Bronchial epithelial cell (primary cell): Measurements from ENCODE around the gene GAN. TPM values are rescaled to one million over a fixed set of nuclear protein-coding genes. Genes with fewer than 3 reads are reported as not detected.
A peak's percentile ranks its signal among the peaks of the same experiment; 100 is the strongest.

Experiments used
- DNase-seq: peaks from one replicate; pipeline ENCODE4 v3.0.0-alpha.2; 2010; ENCODE audit warnings: low read depth
- FAIRE-seq: peaks from 2 replicates; lab custom pipeline; 2011; peaks lifted over from hg19 to GRCh38; lab: Jason Lieb, UNC
- H3K27me3 ChIP-seq: 2 replicates; pipeline ENCODE4 v1.5.1; 2011; ENCODE audit warnings: low read length; ENCODE audit not compliant: control insufficient read depth, insufficient read depth
- H3K36me3 ChIP-seq: 2 replicates; pipeline ENCODE4 v1.5.1; 2011; ENCODE audit warnings: low read length; ENCODE audit not compliant: control insufficient read depth, insufficient read depth
- H3K4me3 ChIP-seq: 2 replicates; pipeline ENCODE4 v1.5.1; 2011; ENCODE audit warnings: mild to moderate bottlenecking, low read depth, low read length, control low read depth
- CTCF ChIP-seq: IDR thresholded peaks from 2 replicates; pipeline ENCODE4 v1.5.1; 2011; ENCODE audit warnings: mild to moderate bottlenecking, moderate library complexity, low read length, control low read depth, inconsistent platforms; ENCODE audit not compliant: insufficient read depth, severe bottlenecking
- total RNA-seq: library from RNA; depleted of rRNA; stranded (reverse); fragments of >200 nt; gene quantifications from 2 replicates; pipeline ENCODE4 v1.2.1, GENCODE V29; 2014

GAN gene
- total RNA-seq, 1 donor from 2014 or later, result 13.7 TPM

DNA sequence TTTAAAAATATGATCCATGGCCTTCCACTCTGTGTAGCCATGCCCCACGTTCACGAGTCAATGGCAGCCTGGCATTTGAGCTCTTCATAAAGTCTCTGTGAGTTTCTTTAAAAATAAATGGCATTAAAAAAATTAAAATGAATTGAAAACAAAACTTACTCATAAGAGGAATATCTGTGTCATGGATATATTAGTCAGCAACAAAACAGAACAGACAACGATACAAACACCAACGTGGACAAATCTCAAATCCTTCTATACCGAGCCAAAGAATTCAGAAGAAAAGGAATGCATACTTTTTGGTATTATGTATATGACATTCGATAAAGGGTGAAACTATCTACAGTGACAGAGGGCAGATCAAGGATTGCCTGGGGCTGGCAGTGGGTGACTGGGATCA lies 121.6 kb downstream of the GAN start:
- no peaks in the 10 kb centered on the region for H3K27me3 ChIP-seq
- FAIRE-seq, result no peak
- H3K36me3 ChIP-seq, result no peaks in the 10 kb centered on the region
- no peak for DNase-seq
- H3K4me3 ChIP-seq, result no peak overlapping the region
- TF ChIP-seq CTCF, result no peak

GRCh38 chr16:81437865-81438264 lies 123.1 kb downstream of the GAN start:
- Histone ChIP-seq H3K4me3 (no peak overlapping the region), H3K36me3 (no peaks in the 10 kb centered on the region), H3K27me3 (no peaks in the 10 kb centered on the region)
- no peak for TF ChIP-seq CTCF
- DNase-seq (peak; percentile 34), FAIRE-seq (no peak)

Other genes starting within 250 kb of the GAN start
- gene C16orf46, start 237.7 kb upstream of the GAN start, total RNA-seq, result 0.26 and 0.53 TPM in 2 replicates
- gene GCSH, start 218.6 kb upstream of the GAN start, total RNA-seq, result 14.6 and 17.6 TPM in 2 replicates
- not detected in 2 replicates for gene BCO1, start 76.3 kb upstream of the GAN start, total RNA-seq
- 21.1 and 22.3 TPM in 2 replicates for gene CMIP, start 129.8 kb downstream of the GAN start, total RNA-seq